T-cell (primary cell): ENCODE data around the gene ZNF107. TPM values are rescaled to one million over a fixed set of nuclear protein-coding genes. Genes with fewer than 3 reads are reported as not detected.
"Not testable (repeated sequence)": the region's sequence is repeated elsewhere in the genome, so short reads cannot be mapped to it uniquely, and the experiment has no call there.

Experiments used
- ATAC-seq, 4 experiments: fragments of 200-7000 bp in 3 of 4; fragments of 150-1000 bp in 1 of 4; cut with Tn5 transposase; replicated peaks in 1 of 4; 1 replicate in 3 of 4; 2 replicates in 1 of 4; pipeline ENCODE4 v1.10.0; 2021; ENCODE audit warnings: moderate library complexity in 3 of 4, mild to moderate bottlenecking in 2 of 4, moderate number of reproducible peaks in 1 of 4
- CTCF ChIA-PET, 2 donors: fragments of 300-600 bp; sonication (Branson Sonifier 250); formaldehyde crosslinking; loops; one replicate each; lab custom pipeline; 2022; ENCODE audit warnings: antibody characterized with exemption in 2 of 2; lab: Charles Lee
- POLR2A ChIA-PET, 2 donors: fragments of 300-600 bp; sonication (Branson Sonifier 250); formaldehyde crosslinking; loops; one replicate each; lab custom pipeline; 2022; ENCODE audit warnings: antibody characterized with exemption in 2 of 2; lab: Charles Lee
- DNase-seq, 35 experiments: peaks; one replicate each; pipeline versions ENCODE4 v3.0.0 to v3.0.0-alpha.2; 2013 to 2023
- H3K27ac ChIP-seq: one replicate; pipeline ENCODE4 v1.5.1; 2013; ENCODE audit warnings: low read length
- H3K27me3 ChIP-seq, 2 experiments: replicated peaks in 1 of 2; 1 replicate in 1 of 2; 2 replicates in 1 of 2; pipeline versions ENCODE4 v1.6.1 to v1.7.0; 2013; ENCODE audit warnings: low read length in 1 of 2, mixed read lengths in 1 of 2; ENCODE audit not compliant: control insufficient read depth in 2 of 2, insufficient read depth in 2 of 2; ENCODE audit errors: extremely low read depth in 1 of 2
- H3K36me3 ChIP-seq, 2 donors: 1 replicate in 1 of 2; 2 replicates in 1 of 2; pipeline versions ENCODE4 v1.6.1 to v1.7.0; 2013; ENCODE audit warnings: low read length in 1 of 2; ENCODE audit not compliant: control insufficient read depth in 2 of 2, insufficient read depth in 1 of 2; ENCODE audit errors: extremely low read depth in 1 of 2
- H3K4me1 ChIP-seq, 2 experiments: 1 replicate in 1 of 2; 2 replicates in 1 of 2; pipeline versions ENCODE4 v1.6.1 to v1.7.0; 2013; ENCODE audit warnings: low read length in 2 of 2, mixed read lengths in 1 of 2; ENCODE audit not compliant: insufficient read depth in 2 of 2, control insufficient read depth in 1 of 2; ENCODE audit errors: extremely low read depth in 1 of 2
- H3K4me3 ChIP-seq, 2 donors: 1 replicate in 1 of 2; 2 replicates in 1 of 2; pipeline versions ENCODE4 v1.5.1 to v1.7.0; 2013; ENCODE audit warnings: mild to moderate bottlenecking in 2 of 2, low read length in 1 of 2, moderate library complexity in 1 of 2; ENCODE audit not compliant: control insufficient read depth in 1 of 2; ENCODE audit errors: extremely low read depth in 1 of 2
- H3K9me3 ChIP-seq: 2 replicates; pipeline ENCODE4 v1.7.0; 2013
- H3K27ac Mint-ChIP-seq, 2 donors: one replicate each; pipeline ENCODE4 v1.8.0; 2020 to 2021; ENCODE audit warnings: mild to moderate bottlenecking in 2 of 2, mixed read lengths in 2 of 2
- H3K27me3 Mint-ChIP-seq, 2 donors: one replicate each; pipeline ENCODE4 v1.8.0; 2021 to 2022; ENCODE audit warnings: mixed read lengths in 2 of 2
- H3K36me3 Mint-ChIP-seq: one replicate; pipeline ENCODE4 v1.8.0; 2021; ENCODE audit warnings: mixed read lengths
- H3K4me1 Mint-ChIP-seq, 3 donors: one replicate each; pipeline ENCODE4 v1.8.0; 2020 to 2022; ENCODE audit warnings: mixed read lengths in 3 of 3, mild to moderate bottlenecking in 1 of 3
- H3K4me3 Mint-ChIP-seq, 3 donors: one replicate each; pipeline ENCODE4 v1.8.0; 2020 to 2022; ENCODE audit warnings: mild to moderate bottlenecking in 3 of 3, mixed read lengths in 3 of 3, moderate library complexity in 3 of 3
- H3K9me3 Mint-ChIP-seq, 3 donors: one replicate each; pipeline ENCODE4 v1.8.0; 2020 to 2022; ENCODE audit warnings: mixed read lengths in 3 of 3
- WGBS: methylation state at CpG from one replicate; pipeline ENCODE4 v1.1.5; 2013; ENCODE audit warnings: missing lambda C conversion rate; ENCODE audit not compliant: insufficient coverage; 5-methylcytosine and 5-hydroxymethylcytosine counted together
- total RNA-seq, 35 experiments: library from RNA in 6 of 35; stranded (reverse) in 6 of 35; fragments of 120-200 nt in 1 of 35; gene quantifications; one replicate each; pipeline versions ENCODE4 v1.2.1 to v1.2.4 and lab custom pipeline; 2013 to 2026

The ZNF107 gene
- total RNA-seq, 5 donors from 2014 or later (not counting 1 experiment from before 2014, with no cell fraction given): 15.1 to 22.6 (median 21.2) TPM

GRCh38 chr7:64736575-64736974 is 70.6 kb downstream of the ZNF107 start:
- no peaks in the 10 kb centered on the region for H3K27me3 ChIP-seq
- WGBS: 95% methylated on average over 20 of the region's 20 CpGs
- H3K9me3 ChIP-seq: no peaks in the 10 kb centered on the region

GRCh38 chr7:64738403-64738802 is 72.5 kb downstream of the ZNF107 start:
- H3K9me3 ChIP-seq, H3K4me1 Mint-ChIP-seq, ATAC-seq, H3K27ac ChIP-seq, H3K4me1 ChIP-seq, POLR2A ChIA-PET, H3K27ac Mint-ChIP-seq, H3K36me3 ChIP-seq, H3K36me3 Mint-ChIP-seq, H3K4me3 ChIP-seq, DNase-seq, CTCF ChIA-PET, H3K27me3 ChIP-seq, H3K27me3 Mint-ChIP-seq, H3K4me3 Mint-ChIP-seq: not testable (repeated sequence)
- H3K9me3 Mint-ChIP-seq: peaks cover 0 to 18% (median 11%) of the 10 kb centered on the region in 3 donors
- no CpG with 5 or more reads among the region's 29 CpGs for WGBS

More at GRCh38 chr7:64736575-64736974, 70.6 kb downstream of the ZNF107 start:
- ATAC-seq: no peak
- ChIA-PET POLR2A (no interaction called here), CTCF (no interaction called here)
- H3K27ac Mint-ChIP-seq: no peak overlapping the region
- no peaks in the 10 kb centered on the region for H3K4me1 Mint-ChIP-seq
- DNase-seq: no peak
- peaks cover 0 to 20% (median 9%) of the 10 kb centered on the region in 3 donors for H3K9me3 Mint-ChIP-seq
- H3K4me3 ChIP-seq: no peak overlapping the region
- H3K27me3 Mint-ChIP-seq: no peaks in the 10 kb centered on the region
- no peaks in the 10 kb centered on the region for H3K4me1 ChIP-seq
- no peak overlapping the region for H3K27ac ChIP-seq
- H3K36me3 ChIP-seq: no peaks in the 10 kb centered on the region
- H3K4me3 Mint-ChIP-seq: no peak overlapping the region
- H3K36me3 Mint-ChIP-seq: no peaks in the 10 kb centered on the region

DNA sequence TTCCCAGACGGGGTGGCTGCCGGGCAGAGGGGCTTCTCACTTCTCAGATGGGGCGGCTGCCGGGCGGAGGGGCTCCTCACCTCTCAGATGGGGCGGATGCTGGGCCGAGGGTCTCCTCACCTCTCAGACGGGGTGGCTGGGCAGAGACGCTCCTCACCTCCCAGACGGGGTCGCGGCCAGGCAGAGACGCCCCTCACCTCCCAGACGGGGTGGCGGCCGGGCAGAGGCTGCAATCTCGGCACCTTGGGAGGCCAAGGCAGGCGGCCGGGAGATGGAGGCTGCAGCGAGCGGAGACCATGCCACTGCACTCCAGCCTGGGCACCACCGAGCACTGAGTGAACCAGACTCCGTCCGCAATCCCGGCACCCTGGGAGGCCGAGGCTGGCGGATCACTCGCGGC is 73.0 kb downstream of the ZNF107 start:
- 95% methylated on average over 4 of the region's 29 CpGs for WGBS
- H3K4me1 ChIP-seq, H3K9me3 ChIP-seq, H3K27ac Mint-ChIP-seq, H3K27me3 Mint-ChIP-seq, CTCF ChIA-PET, H3K27me3 ChIP-seq, ATAC-seq, POLR2A ChIA-PET, H3K4me3 Mint-ChIP-seq, H3K4me1 Mint-ChIP-seq, H3K4me3 ChIP-seq, H3K36me3 Mint-ChIP-seq, DNase-seq, H3K36me3 ChIP-seq, H3K27ac ChIP-seq: not testable (repeated sequence)
- peaks cover 0 to 13% (median 11%) of the 10 kb centered on the region in 3 donors for H3K9me3 Mint-ChIP-seq

DNA sequence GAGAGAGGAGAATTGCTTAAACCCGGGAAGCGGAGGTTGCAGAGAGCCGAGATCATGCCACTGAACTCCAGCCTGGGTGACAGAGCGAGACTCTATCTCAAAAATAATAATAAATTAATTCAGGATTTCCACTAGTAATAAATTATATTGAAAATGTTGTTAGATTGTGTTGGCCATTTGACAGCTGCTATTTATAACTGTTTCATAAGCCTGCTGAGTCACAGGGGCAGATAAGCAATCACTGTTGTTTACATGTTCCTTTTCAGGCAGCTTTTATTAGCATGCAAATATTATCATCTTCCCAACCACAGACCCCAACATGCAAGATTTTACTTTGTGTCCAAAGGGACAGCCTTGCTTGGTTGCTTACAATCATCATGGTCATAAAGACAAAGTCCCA is 78.7 kb downstream of the ZNF107 start:
- POLR2A ChIA-PET: no interaction called here
- no peak for ATAC-seq
- no peak for DNase-seq
- Histone ChIP-seq H3K27ac (no peak overlapping the region), H3K27me3 (peaks cover 0 to 2% of the 10 kb centered on the region in 2 experiments), H3K4me1 (no peaks in the 10 kb centered on the region), H3K36me3 (no peaks in the 10 kb centered on the region), H3K4me3 (no peak overlapping the region), H3K9me3 (peaks cover 4% of the 10 kb centered on the region)
- Mint-ChIP-seq H3K4me3 (no peak overlapping the region), H3K36me3 (no peaks in the 10 kb centered on the region), H3K27ac (no peak overlapping the region), H3K9me3 (peaks cover 0 to 15% (median 11%) of the 10 kb centered on the region in 3 donors), H3K27me3 (no peaks in the 10 kb centered on the region), H3K4me1 (no peaks in the 10 kb centered on the region)
- WGBS: no CpG with 5 or more reads among the region's 4 CpGs
- CTCF ChIA-PET: no interaction called here

GRCh38 chr7:64747802-64748201 is 81.9 kb downstream of the ZNF107 start:
- ATAC-seq: no peak
- peaks cover 0 to 2% of the 10 kb centered on the region in 2 experiments for H3K27me3 ChIP-seq
- CTCF ChIA-PET: no interaction called here
- H3K4me3 Mint-ChIP-seq: no peak overlapping the region
- H3K36me3 ChIP-seq: no peaks in the 10 kb centered on the region
- H3K4me3 ChIP-seq: no peak overlapping the region
- no peak overlapping the region for H3K27ac ChIP-seq
- POLR2A ChIA-PET: no interaction called here
- H3K9me3 ChIP-seq: peaks cover 4% of the 10 kb centered on the region
- DNase-seq: no peak
- H3K9me3 Mint-ChIP-seq: peaks cover 0 to 11% (median 9%) of the 10 kb centered on the region in 3 donors
- no peaks in the 10 kb centered on the region for H3K36me3 Mint-ChIP-seq
- H3K27me3 Mint-ChIP-seq: peaks cover 0 to 4% of the 10 kb centered on the region in 2 donors
- H3K4me1 ChIP-seq: no peaks in the 10 kb centered on the region
- no peaks in the 10 kb centered on the region for H3K4me1 Mint-ChIP-seq
- H3K27ac Mint-ChIP-seq: no peak overlapping the region

DNA sequence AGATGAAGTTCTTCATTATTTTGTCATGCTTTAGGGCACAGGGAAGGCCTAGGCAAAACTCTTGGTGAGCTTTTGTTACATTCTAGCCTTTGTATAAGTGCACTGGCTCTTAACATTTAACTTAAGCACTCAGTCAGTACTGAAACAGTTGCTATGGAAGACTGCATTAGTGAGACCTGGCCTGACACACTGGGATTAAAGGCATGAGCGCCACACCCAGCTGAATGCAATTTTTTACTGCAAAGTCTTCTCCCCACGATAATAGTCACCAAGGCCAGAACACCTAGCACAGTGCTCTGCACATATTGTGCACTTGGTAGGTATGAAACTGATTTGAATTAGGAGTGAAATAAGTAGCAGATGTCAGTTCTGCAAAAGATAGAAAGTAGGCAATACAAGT is 87.1 kb downstream of the ZNF107 start:
- H3K9me3 ChIP-seq: peaks cover 4% of the 10 kb centered on the region
- H3K27me3 ChIP-seq: no peaks in the 10 kb centered on the region
- H3K9me3 Mint-ChIP-seq: peaks cover 0 to under 1% (median 0%) of the 10 kb centered on the region in 3 donors
- no peak for ATAC-seq
- ChIA-PET CTCF (no interaction called here), POLR2A (no interaction called here)
- H3K27me3 Mint-ChIP-seq: peaks cover 0 to 4% of the 10 kb centered on the region in 2 donors
- no peak for DNase-seq
- no peak overlapping the region for H3K4me3 ChIP-seq
- no peaks in the 10 kb centered on the region for H3K36me3 ChIP-seq
- H3K4me1 ChIP-seq: no peaks in the 10 kb centered on the region
- H3K4me1 Mint-ChIP-seq: no peaks in the 10 kb centered on the region
- no peaks in the 10 kb centered on the region for H3K36me3 Mint-ChIP-seq
- H3K4me3 Mint-ChIP-seq: no peak overlapping the region
- H3K27ac ChIP-seq: no peak overlapping the region
- no peak overlapping the region for H3K27ac Mint-ChIP-seq
- 86% methylated on average over 1 of the region's 2 CpGs for WGBS

- H3K27me3 ChIP-seq: no peaks in the 10 kb centered on the region
- H3K36me3 ChIP-seq: no peaks in the 10 kb centered on the region
- H3K9me3 ChIP-seq: peaks cover 2% of the 10 kb centered on the region
- no peaks in the 10 kb centered on the region for H3K9me3 Mint-ChIP-seq
- no peak overlapping the region for H3K27ac Mint-ChIP-seq
- no peak overlapping the region for H3K4me3 ChIP-seq
- H3K36me3 Mint-ChIP-seq: no peaks in the 10 kb centered on the region
- ATAC-seq (no peak), DNase-seq (no peak)
- POLR2A ChIA-PET: no interaction called here
- no CpG with 5 or more reads among the region's 3 CpGs for WGBS
- H3K4me3 Mint-ChIP-seq: no peak overlapping the region
- H3K4me1 Mint-ChIP-seq: no peaks in the 10 kb centered on the region
- H3K4me1 ChIP-seq: no peaks in the 10 kb centered on the region
- H3K27ac ChIP-seq: no peak overlapping the region
- CTCF ChIA-PET: no interaction called here
- peaks cover 0 to 4% of the 10 kb centered on the region in 2 donors for H3K27me3 Mint-ChIP-seq
Measured at GRCh38 chr7:64755865-64756264, 89.9 kb downstream of the ZNF107 start.
